ENCODE results near the gene TPO. TPM values are rescaled to one million over a fixed set of nuclear protein-coding genes. Genes with fewer than 3 reads are reported as not detected.

The TPO gene
- total RNA-seq, 2 donors from 2014 or later = not detected

DNA sequence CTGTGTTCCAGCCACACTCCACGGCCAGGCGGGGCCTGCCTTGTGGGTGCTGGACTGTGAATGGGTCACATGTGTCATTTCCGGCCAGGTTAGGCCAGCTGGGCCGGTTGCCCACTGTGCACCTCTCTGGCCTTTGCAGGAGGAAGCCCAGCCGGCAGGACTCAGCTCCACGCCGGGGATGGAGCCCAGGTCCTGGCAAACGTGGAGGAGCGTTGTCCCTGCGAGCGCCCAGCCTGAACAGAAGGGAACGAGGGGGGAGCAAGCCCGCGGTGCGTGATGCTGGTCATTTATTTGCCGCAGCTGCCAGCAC is 178.2 kb downstream of the TPO start:
- no peak overlapping the region for H3K27ac ChIP-seq (ENCODE audit: low read depth, low read length)
- no peaks in the 10 kb centered on the region for H3K9me3 Mint-ChIP-seq
- WGBS, 2 experiments (ENCODE audit: insufficient coverage in 1 of 2, insufficient read length in 1 of 2) = 85 to 94% methylated on average over 16 of the region's 16 CpGs
- no peaks in the 10 kb centered on the region for H3K27me3 ChIP-seq (ENCODE audit: control insufficient read depth, insufficient read depth, low read length, poor library complexity, severe bottlenecking)
- H3K27me3 Mint-ChIP-seq (ENCODE audit: insufficient read depth) = peaks cover 6% of the 10 kb centered on the region
- TF ChIP-seq CTCF (conservative IDR thresholded peaks at IDR 0.05) = no peak
- no peaks in the 10 kb centered on the region for H3K36me3 ChIP-seq (ENCODE audit: control insufficient read depth, insufficient read depth, low read length)
- no peak overlapping the region for H3K9ac ChIP-seq (ENCODE audit: extremely low read depth, low read length, poor library complexity, severe bottlenecking)
- H3K4me3 Mint-ChIP-seq = no peak overlapping the region
- H3K36me3 Mint-ChIP-seq (ENCODE audit: low read depth) = no peaks in the 10 kb centered on the region
- no peak overlapping the region for H3K4me3 ChIP-seq (ENCODE audit: low read length)
- no peaks in the 10 kb centered on the region for H3K4me1 Mint-ChIP-seq
- H3K4me1 ChIP-seq (ENCODE audit: control insufficient read depth, insufficient read depth, low read length) = no peaks in the 10 kb centered on the region
- peak; percentile 71 for DNase-seq
- no peaks in the 10 kb centered on the region for H3K9me3 ChIP-seq (ENCODE audit: control insufficient read depth, low read length)
- H3K27ac Mint-ChIP-seq = no peak overlapping the region
